HepG2 (cell line): Measurements from ENCODE around the gene EFS. TPM values are rescaled to one million over a fixed set of nuclear protein-coding genes. Genes with fewer than 3 reads are reported as not detected.

Experiments
- ATAC-seq: fragments of 200-7000 bp; cut with Tn5 transposase; 3 replicates; pipeline ENCODE4 v1.9.1; 2020; ENCODE audit warnings: mild to moderate bottlenecking, moderate library complexity
- BruUV-seq: library from RNA; stranded (reverse); fragments of 400-500 nt; replicated peaks from 2 replicates; lab custom pipeline; 2021; lab: Mats Ljungman, UMichigan
- CTCF ChIA-PET: fragments of 300-600 bp; formaldehyde crosslinking; extraction: SDS; loops from one replicate; lab custom pipeline; 2021; ENCODE audit warnings: low total read pairs, inconsistent platforms, low intra/inter-chr PET ratio; lab: Yijun Ruan, JAX
- POLR2A ChIA-PET: fragments of 350-600 bp; sonication (Branson Sonifier 250); formaldehyde crosslinking; loops from one replicate; lab custom pipeline; 2020; ENCODE audit warnings: antibody characterized with exemption, inconsistent platforms; lab: Yijun Ruan, JAX
- DNase-seq: peaks from one replicate; pipeline ENCODE4 v3.0.0-alpha.2; 2015; ENCODE audit warnings: low spot score
- FAIRE-seq: peaks from 3 replicates; lab custom pipeline; 2011; peaks lifted over from hg19 to GRCh38; lab: Jason Lieb, UNC
- H2AFZ ChIP-seq: one replicate; pipeline ENCODE4 v1.6.1; 2011; ENCODE audit warnings: low read length, inconsistent platforms
- H3K27ac ChIP-seq: fragments of 300-600 bp; 3 replicates; pipeline ENCODE4 v1.8.0; 2011; ENCODE audit warnings: mixed run types, mild to moderate bottlenecking, mixed read lengths, low read length, inconsistent platforms; ENCODE audit not compliant: insufficient read depth; ENCODE audit errors: extremely low read length
- H3K27me3 ChIP-seq, 2 experiments: fragments of 200-600 bp in 1 of 2; 2 replicates in 1 of 2; 3 replicates in 1 of 2; pipeline versions ENCODE4 v1.6.0 to v1.8.0; 2011; ENCODE audit warnings: low read length in 2 of 2, mild to moderate bottlenecking in 2 of 2, moderate library complexity in 2 of 2, inconsistent platforms in 1 of 2; ENCODE audit not compliant: insufficient read depth in 2 of 2, control insufficient read depth in 1 of 2
- H3K36me3 ChIP-seq, 2 experiments: fragments of 200-600 bp in 1 of 2; replicated peaks in 1 of 2; 2 replicates in 1 of 2; 3 replicates in 1 of 2; pipeline versions ENCODE4 v1.5.1 to v1.8.0; 2011; ENCODE audit warnings: low read length in 2 of 2, inconsistent platforms in 1 of 2; ENCODE audit not compliant: insufficient read depth in 2 of 2, control insufficient read depth in 1 of 2
- H3K4me1 ChIP-seq: 2 replicates; pipeline ENCODE4 v1.5.1; 2012; ENCODE audit warnings: low read length, inconsistent platforms; ENCODE audit not compliant: insufficient read depth
- H3K4me2 ChIP-seq: 2 replicates; pipeline ENCODE4 v1.6.0; 2011; ENCODE audit warnings: low read depth, low read length, inconsistent platforms
- H3K4me3 ChIP-seq, 3 experiments: fragments of 200-600 bp in 1 of 3; sonication (generic), shearing (Covaris generic) in 1 of 3; replicated peaks in 1 of 3; 2 replicates each; pipeline ENCODE4 v1.5.1; 2011 to 2016; ENCODE audit warnings: low read length in 3 of 3, inconsistent platforms in 2 of 3, low read depth in 2 of 3, mild to moderate bottlenecking in 2 of 3, control low read depth in 1 of 3, mixed read lengths in 1 of 3; ENCODE audit not compliant: insufficient read depth in 1 of 3
- H3K79me2 ChIP-seq: one replicate; pipeline ENCODE4 v1.6.1; 2011; ENCODE audit warnings: low read length, inconsistent platforms; ENCODE audit not compliant: insufficient read depth
- H3K9ac ChIP-seq: 2 replicates; pipeline ENCODE4 v1.6.0; 2011; ENCODE audit warnings: mild to moderate bottlenecking, low read depth, low read length, inconsistent platforms; ENCODE audit not compliant: insufficient read depth
- H3K9me3 ChIP-seq: 2 replicates; pipeline ENCODE4 v1.5.1; 2012; ENCODE audit warnings: mild to moderate bottlenecking, low read length
- H4K20me1 ChIP-seq: 2 replicates; pipeline ENCODE4 v1.6.0; 2011; ENCODE audit warnings: inconsistent platforms, mild to moderate bottlenecking, low read length, moderate library complexity; ENCODE audit not compliant: insufficient read depth
- AGO1 ChIP-seq: fragments of 200-400 bp; formaldehyde crosslinking; IDR thresholded peaks from 2 replicates; pipeline ENCODE4 v1.6.1; 2017; ENCODE audit warnings: mild to moderate bottlenecking, low read depth, low read length, moderate library complexity; ENCODE audit not compliant: poor library complexity, severe bottlenecking
- BRD4 ChIP-seq: sonication (generic); formaldehyde crosslinking; IDR thresholded peaks from 2 replicates; pipeline ENCODE4 v1.4.0; 2020; ENCODE audit warnings: missing genetic modification reagents
- HNRNPL ChIP-seq: fragments of 200-400 bp; formaldehyde crosslinking; IDR thresholded peaks from 2 replicates; pipeline ENCODE4 v1.6.1; 2017; ENCODE audit warnings: mild to moderate bottlenecking, low read depth, low read length
- KDM5B ChIP-seq: sonication (generic); formaldehyde crosslinking; IDR thresholded peaks from 2 replicates; pipeline ENCODE4 v1.4.0; 2020; ENCODE audit warnings: missing genetic modification reagents, mild to moderate bottlenecking, borderline replicate concordance
- PITX1 ChIP-seq: sonication (generic); formaldehyde crosslinking; IDR thresholded peaks from 2 replicates; pipeline ENCODE4 v1.5.1; 2020; ENCODE audit warnings: mild to moderate bottlenecking, missing genetic modification reagents
- RXRA ChIP-seq: sonication (generic); formaldehyde crosslinking; IDR thresholded peaks from 2 replicates; pipeline ENCODE4 v1.5.1; 2020; ENCODE audit warnings: missing genetic modification reagents
- SMC3 ChIP-seq: IDR thresholded peaks from 2 replicates; pipeline ENCODE4 v1.6.1; 2011; ENCODE audit warnings: low read length, improper control_type of control experiment
- SNAPC2 ChIP-seq: sonication (generic); formaldehyde crosslinking; IDR thresholded peaks from 2 replicates; pipeline ENCODE4 v1.8.1; 2022; ENCODE audit warnings: mild to moderate bottlenecking, missing genetic modification reagents
- THAP9 ChIP-seq: sonication (generic); formaldehyde crosslinking; IDR thresholded peaks from 2 replicates; pipeline ENCODE4; 2020; ENCODE audit warnings: missing genetic modification reagents, mild to moderate bottlenecking, borderline replicate concordance
- ZBTB2 ChIP-seq: sonication (generic); formaldehyde crosslinking; IDR thresholded peaks from 2 replicates; pipeline ENCODE4 v1.8.0; 2022; ENCODE audit warnings: low read depth, missing genetic modification reagents
- ZBTB7B ChIP-seq: sonication (generic); formaldehyde crosslinking; IDR thresholded peaks from 2 replicates; pipeline ENCODE4 v1.4.0; 2020; ENCODE audit warnings: missing genetic modification reagents
- ZFP90 ChIP-seq: sonication (generic); formaldehyde crosslinking; IDR thresholded peaks from 2 replicates; pipeline ENCODE4 v1.8.0; 2022; ENCODE audit warnings: missing genetic modification reagents, mild to moderate bottlenecking, inconsistent platforms, borderline replicate concordance
- ZNF350 ChIP-seq: sonication (generic); formaldehyde crosslinking; IDR thresholded peaks from 2 replicates; pipeline ENCODE4 v1.4.0; 2020; ENCODE audit warnings: mild to moderate bottlenecking, low read depth, missing genetic modification reagents, borderline replicate concordance
- ZNF777 ChIP-seq: sonication (generic); formaldehyde crosslinking; IDR thresholded peaks from 2 replicates; pipeline ENCODE4 v1.4.0; 2020; ENCODE audit warnings: missing genetic modification reagents
- WGBS: methylation state at CpG from one replicate; pipeline ENCODE4 v1.1.6; 2017; ENCODE audit warnings: low lambda C conversion rate; 5-methylcytosine and 5-hydroxymethylcytosine counted together
- in situ Hi-C: cut with HindIII; loops from 2 replicates; pipeline ENCODE4 v1.10.0; 2017; ENCODE audit warnings: low pct_unique_long_range_greater_than_20kb; ENCODE audit not compliant: extremely low pct_ligation_motif_present
- intact Hi-C: fragments of 100-400 bp; cut with micrococcal nuclease; formaldehyde crosslinking; loops from one replicate; pipeline ENCODE4 v1.10.0; 2022; ENCODE audit not compliant: unreplicated experiment
- polyA plus RNA-seq, 8 experiments: library from polyadenylated mRNA; depleted of rRNA in 3 of 8; stranded (reverse) in 7 of 8; unstranded in 1 of 8; fragments of >200 nt; fragmentation: Illumina TruSeq in 4 of 8; extraction: Trizol in 4 of 8; gene quantifications; 2 replicates each; pipeline versions ENCODE4 v1.2.1 to v1.2.3, GENCODE V29; 2011 to 2016; ENCODE audit warnings: low read depth in 4 of 8, missing spikeins in 1 of 8, mixed read lengths in 1 of 8; ENCODE audit not compliant: insufficient read depth in 1 of 8
- total RNA-seq, 5 experiments: library from RNA; depleted of rRNA; stranded (reverse); fragments of >200 nt; fragmentation: Illumina TruSeq; extraction: Trizol; gene quantifications; 2 replicates each; pipeline ENCODE4 v1.2.3, GENCODE V29; 2016; ENCODE audit warnings: low read depth in 1 of 5

EFS gene
- total and polyA plus RNA-seq, 2 of the 13 experiments (the other 11 are each of a cell fraction or from before 2014, with no cell fraction given): not detected

GRCh38 chr14:23361320-23361719 lies 3.7 kb downstream of the EFS start:
- no TSS peak for BruUV-seq
- no peak for FAIRE-seq
- intact Hi-C loops (loop anchor here (2.0 kb wide), 1 partner anchor 33 kb away; no protein-coding TSS in a partner anchor), in situ Hi-C loops (no loop called here)
- H3K27me3 ChIP-seq: peaks cover 51 to 92% of the 10 kb centered on the region in 2 experiments
- H3K27ac ChIP-seq: no peak overlapping the region
- H3K36me3 ChIP-seq: no peaks in the 10 kb centered on the region
- no peaks in the 10 kb centered on the region for H3K79me2 ChIP-seq
- H3K9ac ChIP-seq: no peak overlapping the region
- TF ChIP-seq ZFP90 (CRISPR knock-in tag): no peak
- peak; percentile 7; the same call in 1 of the 2 replicates for TF ChIP-seq SMC3
- TF ChIP-seq ZNF777: no peak
- TF ChIP-seq AGO1: no peak
- TF ChIP-seq, all 625 proteins: peak for 1
- no peak overlapping the region for H3K4me2 ChIP-seq
- CTCF ChIA-PET: interaction anchor here (1.8 to 1.9 kb wide), 2 partner anchors 33 to 96 kb away, joined by 7 to 8 read pairs; no protein-coding TSS in a partner anchor
- no peak for DNase-seq
- no peaks in the 10 kb centered on the region for H4K20me1 ChIP-seq
- H3K9me3 ChIP-seq: no peaks in the 10 kb centered on the region
- no peak for ATAC-seq
- no peak overlapping the region for H2AFZ ChIP-seq
- no peak overlapping the region for H3K4me3 ChIP-seq
- H3K4me1 ChIP-seq: peaks cover 30% of the 10 kb centered on the region
- POLR2A ChIA-PET: no interaction called here

- 15% methylated on average over 11 of the region's 11 CpGs for WGBS
- POLR2A ChIA-PET: interaction anchor here (0.6 to 1.6 kb wide), 3 partner anchors 20 to 39 kb away, joined by 3 to 11 read pairs (median 3); partner anchors contain the start of gene PABPN1
- TF ChIP-seq ZBTB2 (CRISPR knock-in tag) (no peak), KDM5B (CRISPR knock-in tag) (no peak), BRD4 (CRISPR knock-in tag) (no peak), HNRNPL (peak; percentile 92), RXRA (CRISPR knock-in tag) (peak; percentile 18; the same call in 1 of the 2 replicates), ZBTB7B (CRISPR knock-in tag) (peak; percentile 22; the same call in 1 of the 2 replicates), THAP9 (0 out of 2 replicates have a peak, but pooled peaks have one; percentile 40), SNAPC2 (CRISPR knock-in tag) (0 out of 2 replicates have a peak, but pooled peaks have one; percentile 51), ZNF350 (peak; percentile 45; the same call in 1 of the 2 replicates), PITX1 (0 out of 2 replicates have a peak, but pooled peaks have one; percentile 44)
Measured at GRCh38 chr14:23360496-23360895, 4.5 kb downstream of the EFS start.

More at GRCh38 chr14:23360496-23360895, 4.5 kb downstream of the EFS start:
- Histone ChIP-seq H2AFZ (no peak overlapping the region), H4K20me1 (no peaks in the 10 kb centered on the region), H3K4me3 (no peak overlapping the region), H3K9me3 (no peaks in the 10 kb centered on the region), H3K79me2 (no peaks in the 10 kb centered on the region), H3K27me3 (peaks cover 50 to 93% of the 10 kb centered on the region in 2 experiments), H3K4me1 (peaks cover 30% of the 10 kb centered on the region), H3K27ac (no peak overlapping the region), H3K4me2 (no peak overlapping the region), H3K36me3 (no peaks in the 10 kb centered on the region), H3K9ac (no peak overlapping the region)
- FAIRE-seq (no peak), ATAC-seq (peak; percentile 70), DNase-seq (peak; percentile 54)
- in situ Hi-C loops (no loop called here), intact Hi-C loops (loop anchor here (2.0 kb wide), 1 partner anchor 32 kb away; no protein-coding TSS in a partner anchor)
- CTCF ChIA-PET: interaction anchor here (1.7 to 1.8 kb wide), 2 partner anchors 33 to 95 kb away, joined by 5 to 7 read pairs; no protein-coding TSS in a partner anchor
- BruUV-seq: no TSS peak
